Vagina (tissue), 2 donors: Measurements from ENCODE around the gene GLB1L2. TPM values are rescaled to one million over a fixed set of nuclear protein-coding genes. Genes with fewer than 3 reads are reported as not detected.

Experiments
- DNase-seq, 2 donors: peaks; one replicate each; pipeline ENCODE4 v3.0.0-alpha.2; 2017; ENCODE audit errors: extremely low spot score in 2 of 2
- H3K27ac ChIP-seq: fragments of 200-600 bp; sonication (generic); one replicate; pipeline ENCODE4 v1.5.1; 2019
- H3K27me3 ChIP-seq: fragments of 200-600 bp; sonication (generic); one replicate; pipeline ENCODE4 v1.5.1; 2019
- H3K36me3 ChIP-seq, 2 donors: fragments of 200-600 bp; sonication (generic); one replicate each; pipeline ENCODE4 v1.5.1; 2017 to 2019
- H3K4me1 ChIP-seq: fragments of 200-600 bp; sonication (generic); one replicate; pipeline ENCODE4 v1.5.1; 2019
- H3K4me3 ChIP-seq, 2 donors: fragments of 200-600 bp; sonication (generic); 1 replicate in 1 of 2; 2 replicates in 1 of 2; pipeline ENCODE4 v1.5.1; 2016 to 2019
- H3K9me3 ChIP-seq: fragments of 200-600 bp; sonication (generic); one replicate; pipeline ENCODE4 v1.5.1; 2019
- POLR2A ChIP-seq, 2 donors: fragments of 450-650 bp; IDR thresholded peaks; one replicate each; pipeline ENCODE4 v1.6.1; 2017; ENCODE audit warnings: antibody characterized with exemption in 2 of 2, mild to moderate bottlenecking in 2 of 2, moderate library complexity in 2 of 2
- POLR2AphosphoS5 ChIP-seq, 2 donors: sonication (generic); formaldehyde crosslinking; IDR thresholded peaks; one replicate each; pipeline ENCODE4 v1.9.0; 2017; ENCODE audit warnings: antibody characterized with exemption in 2 of 2, mild to moderate bottlenecking in 2 of 2, low read depth in 1 of 2; ENCODE audit not compliant: insufficient read depth in 1 of 2
- intact Hi-C: fragments of 100-400 bp; cut with DNase I; formaldehyde crosslinking; loops from one replicate; pipeline ENCODE4 v1.15.1; 2023
- total RNA-seq: library from RNA; depleted of rRNA; stranded (reverse); fragments of >200 nt; gene quantifications from one replicate; pipeline ENCODE4 v1.2.3, GENCODE V29; 2016
- TF ChIP-seq, protein P1 (sequence below), 3 experiments: fragments of 450-650 bp in 2 of 3; fragments of 200-600 bp in 1 of 3; sonication (generic) in 1 of 3; IDR thresholded peaks; one replicate each; pipeline ENCODE4 v1.5.1; 2017 to 2019; ENCODE audit warnings: antibody characterized with exemption in 3 of 3, mild to moderate bottlenecking in 2 of 3, moderate library complexity in 2 of 3

The GLB1L2 gene
- total RNA-seq, 1 donor from 2014 or later, result 2.0 TPM

DNA sequence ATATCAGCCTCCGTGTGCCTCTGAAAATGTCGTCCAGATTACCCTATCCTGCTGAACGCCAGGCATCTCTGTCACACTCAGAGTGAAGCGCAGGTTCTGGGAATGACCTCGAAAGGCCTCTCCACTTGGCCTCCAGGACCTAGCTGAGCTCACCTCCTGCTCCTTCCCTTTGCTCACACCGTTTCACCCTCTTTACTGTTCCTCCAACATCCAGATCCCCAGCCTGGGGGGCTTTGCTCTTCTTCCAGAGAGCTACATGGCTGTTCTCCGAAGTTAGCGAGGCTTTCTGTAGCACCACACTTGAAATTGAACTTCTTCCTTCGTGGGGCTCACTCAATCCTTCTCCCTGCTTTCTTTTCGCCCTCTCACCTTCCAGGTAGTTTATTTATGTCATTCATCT is 27.9 kb downstream of the GLB1L2 start:
- Histone ChIP-seq H3K4me1 (no peaks in the 10 kb centered on the region), H3K27ac (no peak overlapping the region), H3K27me3 (no peaks in the 10 kb centered on the region), H3K9me3 (no peaks in the 10 kb centered on the region), H3K36me3 (no peaks in the 10 kb centered on the region), H3K4me3 (no peak overlapping the region)
- intact Hi-C loops, result no loop called here
- TF ChIP-seq POLR2AphosphoS5 (IDR thresholded peaks at IDR 0.05; ENCODE audit: insufficient read depth in 1 of 2, low read depth in 1 of 2) (no peak), POLR2A (IDR thresholded peaks at IDR 0.05) (no peak)
- TF ChIP-seq, protein P1, sequence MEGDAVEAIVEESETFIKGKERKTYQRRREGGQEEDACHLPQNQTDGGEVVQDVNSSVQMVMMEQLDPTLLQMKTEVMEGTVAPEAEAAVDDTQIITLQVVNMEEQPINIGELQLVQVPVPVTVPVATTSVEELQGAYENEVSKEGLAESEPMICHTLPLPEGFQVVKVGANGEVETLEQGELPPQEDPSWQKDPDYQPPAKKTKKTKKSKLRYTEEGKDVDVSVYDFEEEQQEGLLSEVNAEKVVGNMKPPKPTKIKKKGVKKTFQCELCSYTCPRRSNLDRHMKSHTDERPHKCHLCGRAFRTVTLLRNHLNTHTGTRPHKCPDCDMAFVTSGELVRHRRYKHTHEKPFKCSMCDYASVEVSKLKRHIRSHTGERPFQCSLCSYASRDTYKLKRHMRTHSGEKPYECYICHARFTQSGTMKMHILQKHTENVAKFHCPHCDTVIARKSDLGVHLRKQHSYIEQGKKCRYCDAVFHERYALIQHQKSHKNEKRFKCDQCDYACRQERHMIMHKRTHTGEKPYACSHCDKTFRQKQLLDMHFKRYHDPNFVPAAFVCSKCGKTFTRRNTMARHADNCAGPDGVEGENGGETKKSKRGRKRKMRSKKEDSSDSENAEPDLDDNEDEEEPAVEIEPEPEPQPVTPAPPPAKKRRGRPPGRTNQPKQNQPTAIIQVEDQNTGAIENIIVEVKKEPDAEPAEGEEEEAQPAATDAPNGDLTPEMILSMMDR (IDR thresholded peaks at IDR 0.05), result no peak
- DNase-seq, result no peak

DNA sequence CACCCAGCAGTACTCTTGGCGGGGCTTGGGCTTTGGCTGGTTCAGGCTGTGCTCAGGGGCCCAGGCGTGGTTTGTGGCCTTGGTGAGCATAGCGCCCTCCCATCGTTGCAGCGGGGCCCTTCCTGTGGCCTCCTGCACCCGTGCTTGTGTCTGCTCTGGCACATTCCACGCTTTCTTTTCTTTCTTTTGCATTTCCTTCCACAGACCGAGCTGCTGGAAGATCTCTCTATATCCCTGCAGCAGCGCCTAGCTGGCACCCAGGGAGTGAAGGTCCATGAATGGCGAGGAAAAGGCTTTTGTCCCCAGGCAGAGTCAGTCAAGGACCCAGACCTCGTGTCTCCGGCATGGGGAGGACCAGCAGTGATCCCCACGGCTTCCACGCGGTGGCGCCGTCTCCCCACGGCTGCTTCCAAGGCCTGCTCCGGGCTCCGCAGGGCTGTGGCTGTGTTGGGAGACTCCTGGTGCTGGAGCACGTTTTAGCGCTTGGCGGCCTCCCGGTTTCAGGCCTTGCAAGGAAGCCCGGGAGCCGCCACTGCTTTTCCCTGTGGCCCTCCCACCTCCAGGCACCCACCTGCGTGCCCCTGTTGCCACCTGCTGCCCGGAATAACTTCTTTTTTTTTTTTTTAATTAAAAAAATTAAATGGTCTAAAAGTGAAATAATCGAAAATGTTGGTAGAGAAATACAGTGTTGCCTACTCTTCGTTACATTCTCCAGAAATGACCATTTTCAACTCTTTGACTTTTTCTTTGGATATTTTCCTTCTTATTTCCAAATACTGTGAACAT is 28.5 kb downstream of the GLB1L2 start:
- no peak overlapping the region for H3K27ac ChIP-seq
- no peak overlapping the region for H3K4me3 ChIP-seq
- no peak for DNase-seq
- H3K9me3 ChIP-seq, result no peaks in the 10 kb centered on the region
- H3K27me3 ChIP-seq, result no peaks in the 10 kb centered on the region
- no peaks in the 10 kb centered on the region for H3K4me1 ChIP-seq
- intact Hi-C loops, result no loop called here
- no peaks in the 10 kb centered on the region for H3K36me3 ChIP-seq
- TF ChIP-seq POLR2A (IDR thresholded peaks at IDR 0.05), result no peak
- TF ChIP-seq, protein P1 (IDR thresholded peaks at IDR 0.05), result peak; percentile 19 to 48 (median 20)
- TF ChIP-seq POLR2AphosphoS5 (IDR thresholded peaks at IDR 0.05; ENCODE audit: insufficient read depth in 1 of 2, low read depth in 1 of 2), result no peak

DNA sequence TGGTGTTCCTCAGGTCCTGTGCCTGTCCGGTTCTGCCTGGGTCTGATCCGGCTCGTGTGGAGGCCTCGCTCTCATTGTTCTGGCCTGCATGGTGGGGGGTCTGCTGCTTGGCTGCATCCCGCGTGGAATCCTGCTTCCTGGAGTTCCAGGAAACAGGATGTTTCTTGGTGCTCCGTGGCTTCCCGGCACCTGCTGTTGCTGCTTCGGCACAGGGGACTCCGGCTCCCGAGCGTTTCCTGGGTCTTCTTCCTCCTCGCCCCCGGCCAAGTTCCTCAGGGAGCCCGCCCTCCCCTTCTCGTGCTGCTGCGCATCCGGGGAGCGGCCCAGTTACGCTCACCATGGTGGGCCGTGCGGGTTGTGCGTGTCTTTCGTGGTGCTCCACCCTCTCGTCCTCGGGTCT is 29.9 kb downstream of the GLB1L2 start:
- DNase-seq, result no peak
- H3K36me3 ChIP-seq, result no peaks in the 10 kb centered on the region
- H3K27ac ChIP-seq, result no peak overlapping the region
- no peaks in the 10 kb centered on the region for H3K4me1 ChIP-seq
- no peak for TF ChIP-seq POLR2AphosphoS5 (IDR thresholded peaks at IDR 0.05; ENCODE audit: insufficient read depth in 1 of 2, low read depth in 1 of 2)
- no peak for TF ChIP-seq POLR2A (IDR thresholded peaks at IDR 0.05)
- TF ChIP-seq, protein P1 (IDR thresholded peaks at IDR 0.05), result no peak
- no peaks in the 10 kb centered on the region for H3K27me3 ChIP-seq
- H3K9me3 ChIP-seq, result no peaks in the 10 kb centered on the region
- no peak overlapping the region for H3K4me3 ChIP-seq
- intact Hi-C loops, result no loop called here

DNA sequence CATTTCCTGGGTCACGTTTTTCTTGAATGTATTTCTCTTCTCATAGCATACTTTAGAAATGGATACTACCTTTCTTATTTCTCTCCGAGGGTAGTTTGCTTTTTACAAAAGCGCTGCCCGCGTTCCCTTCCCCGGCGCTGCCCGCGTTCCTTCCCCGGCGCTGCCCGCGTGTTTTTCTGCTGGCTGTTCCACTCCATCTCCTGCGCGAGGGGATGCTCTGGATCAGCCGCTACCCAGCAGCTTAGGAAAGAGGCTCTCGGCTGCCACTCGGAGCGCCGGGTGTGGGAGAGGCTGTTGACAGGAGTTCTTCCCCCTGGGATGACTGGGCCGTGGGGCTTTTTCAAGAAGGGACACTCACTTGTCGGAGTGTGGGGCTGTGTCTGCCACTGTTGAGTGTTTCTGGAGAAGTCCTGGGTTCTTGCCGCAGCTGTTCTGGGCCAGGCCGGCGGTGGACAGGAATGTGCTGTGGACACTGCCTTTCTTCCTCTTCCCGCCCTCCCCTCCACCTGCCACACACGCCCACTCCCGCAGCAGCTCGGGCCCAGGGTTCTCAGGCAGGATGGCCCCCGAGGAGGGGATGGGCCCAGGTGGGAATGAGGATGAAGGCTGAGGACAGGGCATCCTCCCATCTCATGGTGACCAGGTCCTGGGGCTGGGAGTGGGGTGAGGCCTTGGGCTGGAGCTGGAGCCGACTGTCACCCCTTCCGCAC is 30.6 kb downstream of the GLB1L2 start:
- no peak overlapping the region for H3K27ac ChIP-seq
- H3K9me3 ChIP-seq, result no peaks in the 10 kb centered on the region
- DNase-seq, result no peak
- no peaks in the 10 kb centered on the region for H3K4me1 ChIP-seq
- no peak for TF ChIP-seq POLR2AphosphoS5 (IDR thresholded peaks at IDR 0.05; ENCODE audit: insufficient read depth in 1 of 2, low read depth in 1 of 2)
- no peak for TF ChIP-seq POLR2A (IDR thresholded peaks at IDR 0.05)
- TF ChIP-seq, protein P1 (IDR thresholded peaks at IDR 0.05), result no peak
- intact Hi-C loops, result no loop called here
- H3K36me3 ChIP-seq, result no peaks in the 10 kb centered on the region
- no peaks in the 10 kb centered on the region for H3K27me3 ChIP-seq
- H3K4me3 ChIP-seq, result no peak overlapping the region

DNA sequence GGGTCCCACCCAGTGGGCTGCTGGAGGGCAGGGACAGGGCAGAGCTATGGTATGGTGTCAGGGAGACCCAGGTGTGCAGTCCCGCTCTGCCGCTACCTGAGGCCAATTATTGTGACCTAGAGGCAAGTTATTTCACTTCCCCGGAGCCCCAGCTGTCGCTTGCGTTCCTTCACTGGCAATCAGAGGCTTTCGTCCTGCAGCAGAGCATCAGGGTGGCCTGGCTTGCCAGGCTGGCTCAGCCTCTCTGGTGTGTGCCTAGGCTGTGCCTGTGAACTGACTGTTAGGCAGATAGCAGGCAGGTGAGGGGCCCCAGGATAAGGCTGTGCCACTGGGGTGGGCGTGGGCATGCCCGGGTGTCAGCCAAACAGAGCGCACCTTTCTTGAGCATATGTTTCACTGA is 31.4 kb downstream of the GLB1L2 start:
- no peaks in the 10 kb centered on the region for H3K36me3 ChIP-seq
- H3K4me1 ChIP-seq, result no peaks in the 10 kb centered on the region
- H3K27ac ChIP-seq, result no peak overlapping the region
- H3K9me3 ChIP-seq, result no peaks in the 10 kb centered on the region
- intact Hi-C loops, result no loop called here
- no peak for DNase-seq
- no peak for TF ChIP-seq POLR2AphosphoS5 (IDR thresholded peaks at IDR 0.05; ENCODE audit: insufficient read depth in 1 of 2, low read depth in 1 of 2)
- TF ChIP-seq, protein P1 (IDR thresholded peaks at IDR 0.05), result no peak
- TF ChIP-seq POLR2A (IDR thresholded peaks at IDR 0.05), result no peak
- no peak overlapping the region for H3K4me3 ChIP-seq
- no peaks in the 10 kb centered on the region for H3K27me3 ChIP-seq
